Measurements from ENCODE around the gene ASTN2. TPM values are rescaled to one million over a fixed set of nuclear protein-coding genes. Genes with fewer than 3 reads are reported as not detected.

ASTN2 gene
- total RNA-seq, 1 donor from 2014 or later: 5.4 TPM

- intact Hi-C loops (cut with micrococcal nuclease): loop anchor here (1.0 to 10.0 kb wide), 3 partner anchors 14 to 1992 kb away; no protein-coding TSS in a partner anchor
These were observed 727.6 kb downstream of the ASTN2 start, which contains the start of gene TRIM32 for GRCh38 chr9:116687074-116687753. TRIM32 (plus strand) TSS chr9:116687305; CDS start chr9:116697743, 10,438 bp downstream.

GRCh38 chr9:116686693-116687073, 728.2 kb downstream of the ASTN2 start:
- intact Hi-C loops (cut with micrococcal nuclease): loop anchor here (1.0 to 10.0 kb wide), 3 partner anchors 15 to 1992 kb away; no protein-coding TSS in a partner anchor

- intact Hi-C loops (cut with micrococcal nuclease): loop anchor here (5.0 to 10.0 kb wide), 2 partner anchors 1096 to 1991 kb away; no protein-coding TSS in a partner anchor
These were observed 728.7 kb downstream of the ASTN2 start for GRCh38 chr9:116686135-116686534.

- intact Hi-C loops (cut with micrococcal nuclease): loop anchor here (5.0 to 10.0 kb wide), 2 partner anchors 1097 to 1990 kb away; no protein-coding TSS in a partner anchor
These were observed 729.7 kb downstream of the ASTN2 start for GRCh38 chr9:116685166-116685565.

- intact Hi-C loops (cut with micrococcal nuclease): loop anchor here (10.0 kb wide), 1 partner anchor 1989 kb away; no protein-coding TSS in a partner anchor
These were observed 731.3 kb downstream of the ASTN2 start for GRCh38 chr9:116683535-116683934.

- intact Hi-C loops (cut with micrococcal nuclease): no loop called here
These were observed 740.5 kb downstream of the ASTN2 start for GRCh38 chr9:116674210-116674980.

GRCh38 chr9:116673375-116673774, 741.5 kb downstream of the ASTN2 start:
- intact Hi-C loops (cut with micrococcal nuclease): no loop called here

GRCh38 chr9:116671605-116672004, 743.3 kb downstream of the ASTN2 start:
- intact Hi-C loops (cut with micrococcal nuclease): no loop called here

- intact Hi-C loops (cut with micrococcal nuclease): no loop called here
These were observed 745.7 kb downstream of the ASTN2 start for GRCh38 chr9:116668970-116669695.

GRCh38 chr9:116663581-116663980, 751.3 kb downstream of the ASTN2 start:
- intact Hi-C loops (cut with micrococcal nuclease): no loop called here

- intact Hi-C loops (cut with micrococcal nuclease): no loop called here
These were observed 752.1 kb downstream of the ASTN2 start for GRCh38 chr9:116662646-116663310.

GRCh38 chr9:116661037-116661954, 753.6 kb downstream of the ASTN2 start:
- intact Hi-C loops (cut with micrococcal nuclease): loop anchor here (1.0 to 2.0 kb wide), 6 partner anchors 72 to 1999 kb away; no protein-coding TSS in a partner anchor

- intact Hi-C loops (cut with micrococcal nuclease): no loop called here
These were observed 756.6 kb downstream of the ASTN2 start for GRCh38 chr9:116658265-116658664.

GRCh38 chr9:116656977-116657376, 757.9 kb downstream of the ASTN2 start:
- intact Hi-C loops (cut with micrococcal nuclease): no loop called here

- intact Hi-C loops (cut with micrococcal nuclease): no loop called here
These were observed 758.3 kb downstream of the ASTN2 start for GRCh38 chr9:116656501-116656971.

- intact Hi-C loops (cut with micrococcal nuclease): no loop called here
These were observed 760.9 kb downstream of the ASTN2 start for GRCh38 chr9:116654059-116654355.

GRCh38 chr9:116653348-116654058, 761.4 kb downstream of the ASTN2 start:
- intact Hi-C loops (cut with micrococcal nuclease): no loop called here

- intact Hi-C loops (cut with micrococcal nuclease): loop anchor here (5.0 kb wide), 1 partner anchor 1055 kb away; no protein-coding TSS in a partner anchor
These were observed 767.4 kb downstream of the ASTN2 start for GRCh38 chr9:116647515-116647809.
